G401 (cell line): ENCODE results near the gene SORCS1. TPM values are rescaled to one million over a fixed set of nuclear protein-coding genes. Genes with fewer than 3 reads are reported as not detected.
"Not testable (repeated sequence)": the region's sequence is repeated elsewhere in the genome, so short reads cannot be mapped to it uniquely, and the experiment has no call there.

ENCODE experiments used
- DNase-seq: peaks from one replicate; pipeline ENCODE4 v3.0.0-alpha.2; 2015; ENCODE audit warnings: low spot score
- in situ Hi-C: cut with HindIII; loops from 2 replicates; pipeline ENCODE4 v1.10.0; 2016; ENCODE audit warnings: low sequenced_read_pairs, mixed read lengths
- total RNA-seq: library from RNA; depleted of rRNA; stranded (reverse); fragments of >200 nt; shearing (Covaris generic); gene quantifications from 2 replicates; pipeline ENCODE4 v1.2.3, GENCODE V29; 2014

The SORCS1 gene
- total RNA-seq, 1 experiment from 2014 or later = not detected

DNA sequence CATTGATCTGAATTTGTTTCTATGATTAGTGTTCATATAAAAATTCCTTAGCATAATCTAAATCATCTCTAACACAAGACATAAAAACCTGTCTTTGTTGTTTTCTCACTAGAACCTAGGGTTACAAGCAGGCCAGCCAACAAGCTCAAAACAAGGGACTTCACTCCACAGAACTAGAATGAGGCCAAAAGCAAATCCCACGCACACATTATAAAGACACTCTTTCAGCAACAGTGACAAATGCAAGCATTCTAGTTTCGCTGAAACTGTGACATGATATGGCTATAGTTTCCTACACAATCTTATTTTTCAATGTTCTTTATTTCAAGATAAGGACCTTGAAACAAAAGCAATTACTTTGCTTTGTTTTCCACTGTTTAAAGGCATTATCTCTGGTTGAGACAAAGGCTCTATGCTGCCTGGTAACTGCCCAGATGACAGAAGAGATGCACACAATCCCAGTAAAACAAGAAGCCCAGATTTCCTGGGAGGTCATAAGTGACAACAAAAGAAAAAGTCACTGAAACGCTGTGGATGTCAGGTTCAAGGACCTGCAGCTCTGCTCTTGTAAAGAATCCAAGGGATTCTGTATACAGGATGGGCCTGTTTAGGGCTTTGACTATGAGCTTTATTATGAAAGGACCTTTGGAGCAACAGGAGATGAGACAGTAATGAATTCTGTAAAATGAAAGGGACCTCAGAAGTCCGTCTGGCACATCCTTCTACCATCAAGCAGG, 105.3 kb downstream of the SORCS1 start:
- no peak for DNase-seq
- in situ Hi-C loops = no loop called here

DNA sequence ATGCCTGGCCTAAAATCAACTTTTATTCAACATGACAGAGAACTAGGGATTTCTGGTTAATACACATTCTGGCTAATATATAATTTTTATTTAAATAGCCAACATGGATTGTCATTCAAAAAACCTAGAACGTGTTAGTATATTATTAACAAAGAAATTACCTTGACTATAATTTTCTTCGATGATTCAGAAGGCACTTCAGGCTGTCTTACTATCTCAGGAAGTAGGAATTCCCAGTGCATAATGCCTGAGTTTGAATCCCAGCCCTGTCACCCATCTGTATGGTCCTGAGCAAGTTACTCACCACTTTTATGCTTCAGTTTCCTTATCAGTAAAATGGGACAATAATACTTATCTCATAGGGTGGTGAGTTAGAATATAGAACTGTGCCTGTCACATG, 106.2 kb downstream of the SORCS1 start:
- in situ Hi-C loops = no loop called here

DNA sequence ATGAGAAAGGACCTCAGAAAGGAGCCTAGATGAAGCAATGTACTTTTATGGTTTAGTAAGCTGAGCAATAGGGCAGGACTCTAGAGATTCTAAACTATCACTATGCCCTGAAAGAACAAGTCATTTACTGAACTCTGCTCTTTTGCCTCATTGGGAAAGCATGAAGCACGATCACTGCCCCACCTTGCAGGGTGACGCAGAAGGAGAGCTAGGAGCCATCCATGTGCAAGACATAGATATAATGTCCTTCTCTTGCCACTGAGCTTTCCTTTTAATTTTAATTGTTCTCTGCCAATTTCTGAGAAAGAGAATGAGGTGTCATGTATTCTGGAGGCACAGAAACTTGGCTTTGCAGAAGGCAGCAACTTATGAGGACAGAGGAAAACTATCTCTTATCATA, 108.3 kb downstream of the SORCS1 start:
- in situ Hi-C loops = no loop called here

More for the DNA sequence above, 106.2 kb downstream of the SORCS1 start:
- DNase-seq = no peak

DNA sequence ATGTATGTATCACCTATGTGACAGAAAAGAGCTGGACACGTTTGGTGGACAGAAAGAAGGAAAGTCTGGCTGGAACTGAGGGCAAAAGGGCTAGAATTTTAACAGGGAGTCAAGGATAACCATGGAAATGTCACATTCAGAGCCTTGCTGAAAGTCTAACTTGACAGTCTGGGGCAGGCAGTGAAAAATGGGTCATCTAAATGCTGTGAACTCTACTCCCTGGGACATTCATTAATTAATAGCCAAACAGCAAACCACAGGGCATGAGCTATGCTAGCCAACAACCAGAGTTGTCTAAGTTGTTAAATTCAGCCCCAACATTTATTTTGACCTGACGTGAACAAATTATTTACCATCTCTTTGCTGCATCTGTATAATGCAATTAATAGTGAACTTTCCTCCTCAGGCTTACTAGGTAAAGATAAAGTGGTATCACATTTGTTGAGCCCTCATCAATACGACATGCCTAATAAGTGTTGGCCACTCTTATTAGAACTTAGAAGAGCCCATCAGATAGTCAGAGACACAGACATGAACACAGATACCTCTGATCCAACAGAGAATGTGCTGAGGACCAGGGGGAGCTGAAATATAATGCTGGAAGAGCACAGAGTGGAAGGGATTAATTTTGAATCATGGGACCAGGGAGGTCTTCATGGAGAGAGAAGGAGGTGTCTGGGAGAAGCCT, 109.9 kb downstream of the SORCS1 start:
- DNase-seq = no peak
- in situ Hi-C loops = no loop called here

More for the DNA sequence above, 108.3 kb downstream of the SORCS1 start:
- DNase-seq = no peak

DNA sequence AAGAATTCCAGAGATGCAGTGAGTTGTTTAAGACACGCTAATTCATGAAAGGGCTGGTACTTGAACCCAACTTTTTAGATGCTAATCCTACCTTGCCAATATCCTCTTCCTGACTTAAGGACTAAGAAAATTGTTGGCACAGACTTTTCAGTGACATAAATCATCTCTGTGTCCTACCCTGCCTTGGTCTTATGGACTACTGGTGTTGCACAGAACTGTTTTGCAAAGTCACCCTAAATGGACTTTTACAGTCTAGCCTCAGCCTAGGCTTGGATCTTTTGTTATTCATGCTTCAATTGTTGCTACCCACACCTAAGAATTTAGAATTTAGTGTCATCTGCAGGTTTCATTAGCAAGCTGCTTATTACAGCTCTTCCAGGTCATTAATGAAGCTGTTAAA, 112.7 kb downstream of the SORCS1 start:
- no peak for DNase-seq
- in situ Hi-C loops = no loop called here

DNA sequence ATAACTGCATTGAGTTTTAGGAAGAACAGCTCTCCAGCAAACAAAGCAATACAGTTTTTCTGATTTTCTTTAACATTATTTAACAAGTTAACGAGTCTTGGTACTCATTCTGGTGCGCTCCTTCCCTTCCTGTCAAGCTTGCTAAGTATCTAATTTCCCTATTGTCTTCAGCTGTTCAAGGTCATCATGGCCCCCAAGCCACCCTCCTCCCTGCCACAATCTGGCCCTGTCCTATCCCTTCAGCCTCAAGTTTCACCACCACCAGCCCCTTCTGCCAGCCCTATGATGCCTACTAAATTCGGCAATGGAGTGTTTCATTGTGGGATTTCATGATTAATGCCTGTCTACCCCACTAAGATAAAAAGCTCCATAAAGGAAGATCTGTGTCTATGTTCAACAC, 121.0 kb downstream of the SORCS1 start:
- in situ Hi-C loops = no loop called here
- no peak for DNase-seq

DNA sequence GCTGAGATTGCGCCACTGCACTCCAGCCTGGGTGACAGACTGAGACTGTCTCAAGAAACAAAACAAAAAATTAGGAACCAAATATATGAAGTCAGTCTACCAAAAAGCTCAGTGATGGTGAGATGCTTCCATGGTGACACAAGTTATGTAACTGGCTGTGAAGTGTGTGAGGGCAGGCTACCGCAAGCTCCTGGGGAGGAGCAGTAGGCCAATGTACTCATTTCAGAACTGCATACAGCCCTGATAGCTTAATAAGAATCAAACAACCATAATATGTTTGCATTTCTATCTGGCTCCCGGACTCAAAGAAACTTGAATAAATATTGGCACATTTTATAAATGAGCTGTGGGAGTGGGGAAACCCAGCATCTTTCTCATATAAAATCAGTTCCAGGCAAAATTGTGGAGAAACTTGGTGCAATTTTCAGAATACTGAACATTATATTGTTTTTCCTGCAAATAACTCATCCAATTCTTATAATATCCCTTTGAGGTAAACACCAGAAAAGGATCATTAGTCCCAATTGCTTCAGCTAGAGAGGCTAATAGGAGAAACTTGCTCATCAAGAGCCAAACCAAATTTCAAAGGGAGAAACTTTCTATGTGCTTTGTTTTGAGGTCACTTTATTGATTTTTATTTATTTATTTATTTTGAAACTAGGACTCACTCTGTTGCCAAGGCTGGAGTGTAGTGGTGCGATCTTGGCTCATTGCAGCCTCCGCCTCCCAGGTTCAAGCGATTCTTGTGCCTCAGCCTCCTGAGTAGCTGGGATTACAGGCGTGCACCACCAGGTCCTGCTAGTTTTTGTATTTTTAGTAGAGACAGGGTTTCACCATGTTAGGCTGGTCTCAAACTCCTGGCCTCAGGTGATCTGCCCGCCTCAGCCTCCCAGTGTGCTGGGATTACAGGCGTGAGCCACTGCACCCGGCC, 127.0 kb downstream of the SORCS1 start:
- in situ Hi-C loops = no loop called here
- no peak for DNase-seq

DNA sequence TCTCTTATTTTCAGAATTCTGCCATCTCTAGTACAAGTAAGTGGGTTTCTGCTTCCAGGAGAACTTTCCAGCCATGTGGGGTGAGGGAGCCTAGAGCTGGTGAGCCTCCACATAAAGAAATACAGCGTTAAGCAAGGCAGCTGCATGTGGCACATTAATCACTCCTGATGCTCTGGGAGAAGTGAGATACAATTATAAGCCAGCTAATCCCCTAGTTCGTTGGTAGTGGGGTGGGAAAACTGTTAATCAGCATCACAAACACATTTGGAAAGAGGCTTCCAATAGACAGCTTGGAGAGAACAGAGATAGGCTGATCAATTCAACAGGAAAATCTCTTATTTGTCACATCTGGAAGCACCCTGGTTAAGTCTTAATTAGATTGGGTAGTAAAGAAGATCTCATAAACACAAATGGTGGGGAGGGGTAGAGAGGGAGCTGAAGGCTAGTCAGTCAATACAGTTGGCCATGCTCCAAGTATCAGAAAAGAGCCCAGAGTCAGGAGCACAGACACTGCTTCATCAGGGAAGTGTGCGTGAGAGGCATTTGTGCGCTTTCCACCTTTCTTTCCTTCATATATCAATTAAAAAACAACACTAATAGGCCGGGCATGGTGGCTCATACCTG, 130.6 kb downstream of the SORCS1 start:
- DNase-seq = no peak
- in situ Hi-C loops = no loop called here

DNA sequence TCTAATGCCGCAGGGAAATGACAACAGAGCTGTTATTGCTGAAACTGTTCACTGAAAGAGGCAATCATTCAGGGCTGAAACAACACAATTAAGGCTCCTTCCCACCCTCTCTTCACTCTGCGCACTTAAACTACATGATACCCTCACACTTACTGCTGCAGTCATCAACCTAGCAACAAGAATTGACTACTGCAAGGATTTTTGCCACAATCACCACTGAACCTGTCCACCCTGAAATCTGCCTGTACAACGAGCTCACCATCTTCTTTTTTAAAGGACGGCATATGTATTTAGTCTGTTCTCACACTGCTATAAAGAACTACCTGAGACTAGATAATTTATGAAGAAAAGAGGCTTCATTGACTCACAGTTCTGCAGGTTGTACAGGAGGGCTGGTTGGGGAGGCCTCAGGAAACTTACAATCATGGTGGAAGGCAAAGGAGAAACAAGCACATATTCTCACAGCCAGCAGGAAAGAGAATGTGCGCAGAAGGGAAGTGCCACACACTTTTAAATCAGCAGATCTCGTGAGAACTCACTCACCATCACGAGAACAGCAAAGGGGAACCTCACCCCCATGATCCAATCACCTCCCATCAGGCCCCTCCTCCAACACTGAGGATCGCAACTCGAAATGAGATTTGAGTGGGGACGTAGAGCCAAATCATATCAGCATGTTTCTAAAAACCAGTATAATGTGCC, 131.7 kb downstream of the SORCS1 start:
- DNase-seq = no peak
- in situ Hi-C loops = no loop called here

DNA sequence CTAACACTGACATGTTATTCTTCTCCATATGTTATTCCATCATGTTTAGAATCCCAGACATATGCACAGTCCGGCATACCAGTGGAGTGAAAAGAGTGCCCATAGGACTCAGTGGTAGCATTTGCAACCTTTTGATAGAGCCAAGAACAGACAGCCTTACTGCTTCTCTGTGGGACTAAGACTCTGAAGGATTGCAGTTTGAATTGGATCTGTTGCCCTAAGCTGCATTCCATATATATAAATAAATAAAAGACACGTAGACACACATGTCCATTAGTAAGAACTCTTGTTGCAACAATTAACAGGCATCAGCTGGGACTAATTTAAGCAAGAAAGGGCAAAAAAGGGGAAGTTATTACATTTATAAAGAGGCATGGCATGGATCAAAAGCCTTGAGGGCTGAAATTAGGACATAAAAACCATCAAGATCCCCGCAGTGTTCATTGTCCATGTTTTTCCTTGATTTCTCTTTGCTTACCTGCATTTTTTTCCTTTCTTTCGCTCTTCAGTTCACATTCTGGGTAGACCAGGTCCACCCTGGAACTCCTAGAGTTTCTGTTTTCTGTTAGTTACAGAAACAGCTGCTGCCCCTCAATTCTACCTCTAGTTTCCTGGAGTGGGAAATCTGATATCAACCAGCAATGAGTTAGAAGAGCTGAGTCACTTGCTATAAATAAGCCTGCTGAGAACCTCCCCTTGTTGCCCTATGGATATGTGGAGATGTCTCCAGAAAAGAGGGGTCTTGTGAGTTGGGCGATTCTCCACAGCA, 132.4 kb downstream of the SORCS1 start:
- DNase-seq = no peak

DNA sequence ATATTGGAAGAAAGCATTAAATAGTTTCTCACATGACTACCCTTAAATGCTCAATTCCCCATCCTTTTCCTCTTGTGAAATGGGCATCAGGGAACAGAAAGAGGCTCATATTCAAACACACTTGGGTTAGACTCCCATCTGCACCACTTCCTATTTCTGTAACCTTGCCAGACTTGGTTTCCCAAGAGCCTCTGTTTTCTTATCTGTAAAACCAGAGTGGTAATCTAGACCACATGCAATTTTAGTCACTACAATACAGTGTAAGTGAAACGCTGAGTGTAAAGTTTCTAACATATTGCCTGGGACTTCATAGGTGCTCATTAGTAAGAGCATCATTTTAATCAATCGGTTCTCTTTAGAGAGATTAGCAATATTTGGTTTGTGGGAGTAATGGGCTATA, 136.3 kb downstream of the SORCS1 start:
- DNase-seq = no peak
- in situ Hi-C loops = no loop called here

More for the DNA sequence above, 132.4 kb downstream of the SORCS1 start:
- in situ Hi-C loops = no loop called here

DNA sequence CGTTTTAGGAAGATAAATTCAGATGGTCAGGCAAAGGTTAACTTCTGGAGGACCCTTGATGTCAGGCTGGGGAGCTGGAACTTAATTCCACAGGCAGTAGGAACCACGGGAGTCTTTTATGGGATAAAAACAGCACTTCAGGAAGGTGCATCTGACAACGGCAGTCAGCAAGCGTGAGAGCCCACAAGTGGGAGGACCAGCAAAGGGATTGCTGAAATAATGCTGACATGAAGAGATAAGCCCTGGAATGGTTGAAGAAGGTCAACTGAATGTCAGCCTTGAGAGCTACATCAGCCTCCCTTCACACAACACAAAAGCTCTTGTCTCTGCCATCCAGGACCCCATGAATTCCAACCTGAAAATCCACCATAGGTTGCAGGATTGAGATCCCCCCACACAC, 138.8 kb downstream of the SORCS1 start:
- DNase-seq = no peak
- in situ Hi-C loops = no loop called here

DNA sequence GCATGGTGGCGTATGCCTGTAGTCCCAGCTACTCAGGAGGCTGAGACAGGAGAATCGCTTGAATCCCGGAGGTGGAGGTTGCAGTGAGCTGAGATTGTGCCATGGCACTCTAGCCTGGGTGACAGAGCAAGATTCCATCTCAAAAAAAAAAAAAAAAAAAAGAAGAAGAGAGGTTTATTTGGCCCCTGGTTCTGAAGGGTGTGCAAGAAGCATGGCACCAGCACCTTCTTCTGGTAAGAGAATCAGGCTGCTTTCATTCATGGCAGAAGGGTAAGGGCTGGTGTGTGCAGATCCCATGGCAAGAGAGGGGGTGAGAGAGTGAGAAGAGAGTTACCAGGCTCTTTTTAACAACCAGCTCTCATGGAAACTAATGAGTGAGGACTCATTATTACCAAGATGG, 140.5 kb downstream of the SORCS1 start:
- in situ Hi-C loops, DNase-seq: not testable (repeated sequence)

DNA sequence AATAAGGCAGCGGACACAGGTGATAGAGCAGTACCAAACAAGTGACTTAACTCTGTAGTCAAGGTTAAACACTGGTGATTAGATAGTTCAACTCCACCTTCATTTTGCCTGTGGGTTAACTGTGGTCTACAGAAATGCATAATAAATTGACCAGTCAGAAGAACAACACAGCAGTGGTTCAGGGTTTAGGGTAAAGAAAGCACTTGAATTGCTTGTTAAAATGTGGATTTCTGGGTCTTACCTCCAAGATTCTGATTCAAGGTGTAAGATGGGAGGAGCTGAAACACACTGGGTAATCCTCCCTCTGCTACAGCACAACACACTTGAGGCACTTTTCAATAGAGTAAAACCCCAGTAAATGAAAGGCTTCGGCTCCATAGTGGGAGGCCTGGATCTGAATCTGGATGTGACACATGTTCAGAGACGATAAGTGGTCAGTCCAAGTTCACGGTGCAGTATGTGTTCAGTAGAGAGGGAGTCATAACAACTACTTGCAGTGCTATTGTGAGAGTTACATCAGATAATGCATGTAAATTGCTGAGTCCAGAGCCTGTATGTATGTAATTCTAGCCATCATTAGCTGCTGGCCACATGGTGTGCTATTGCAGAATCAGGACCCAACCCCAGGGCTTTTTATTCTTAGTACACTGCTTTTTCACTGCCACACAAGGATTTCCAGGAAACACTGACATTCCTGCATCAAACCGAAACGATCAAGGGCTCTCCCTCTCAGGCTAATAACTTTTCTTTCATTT, 141.7 kb downstream of the SORCS1 start:
- no peak for DNase-seq
- in situ Hi-C loops = no loop called here

DNA sequence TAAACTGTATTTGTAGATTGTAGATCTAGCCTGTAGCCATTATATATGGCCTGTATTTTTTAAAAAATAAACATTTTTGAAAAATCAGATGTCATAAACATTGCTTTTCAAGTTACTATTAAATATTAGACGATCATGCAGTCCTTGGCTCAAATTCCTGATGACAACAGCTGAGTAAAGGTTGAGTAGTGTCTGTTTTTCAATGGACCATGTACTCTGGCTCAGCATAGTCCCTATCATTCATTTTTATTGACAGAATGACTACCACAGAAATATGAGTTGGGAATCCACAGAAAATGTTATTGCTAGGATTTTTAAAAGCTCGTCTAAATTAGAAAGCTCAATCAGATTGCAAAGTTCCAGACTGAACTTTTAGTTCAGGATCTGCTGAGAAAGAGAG, 145.4 kb downstream of the SORCS1 start:
- DNase-seq = no peak
- in situ Hi-C loops = no loop called here

DNA sequence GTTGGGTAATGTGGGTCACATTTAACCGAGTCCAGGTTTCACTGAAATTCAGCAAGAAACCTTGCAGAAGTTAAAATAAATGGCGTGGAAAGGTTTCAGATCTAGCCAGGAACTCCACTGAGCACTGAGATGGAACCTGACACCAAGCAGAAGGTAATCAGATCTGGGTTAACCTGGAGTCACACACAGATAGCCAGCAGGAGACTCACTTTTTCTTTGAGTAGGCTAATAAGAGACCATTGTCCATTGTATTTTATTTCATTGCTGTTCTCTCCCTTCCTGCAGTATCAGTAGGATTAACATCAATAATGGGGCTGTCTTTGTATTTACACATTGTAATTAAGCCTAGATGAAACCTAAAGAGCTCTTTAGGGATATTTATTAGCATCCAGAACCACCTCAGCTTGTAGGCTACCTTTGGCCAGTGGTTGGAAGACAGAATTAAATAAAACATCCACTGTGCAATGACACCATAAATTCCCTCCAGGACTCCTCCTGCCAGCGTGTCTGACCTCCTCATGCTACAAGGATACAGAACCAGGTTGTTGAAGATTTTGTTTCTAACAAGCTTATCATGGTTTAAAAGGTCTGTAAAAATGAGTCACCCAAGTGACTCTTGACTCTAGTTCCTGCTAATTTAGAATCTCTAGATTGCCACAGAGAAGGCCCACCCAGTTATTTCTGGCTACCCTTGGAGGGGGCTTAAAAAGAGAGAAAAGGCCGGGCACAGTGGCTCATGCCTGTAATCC, 151.1 kb downstream of the SORCS1 start:
- in situ Hi-C loops = no loop called here
- DNase-seq = no peak

DNA sequence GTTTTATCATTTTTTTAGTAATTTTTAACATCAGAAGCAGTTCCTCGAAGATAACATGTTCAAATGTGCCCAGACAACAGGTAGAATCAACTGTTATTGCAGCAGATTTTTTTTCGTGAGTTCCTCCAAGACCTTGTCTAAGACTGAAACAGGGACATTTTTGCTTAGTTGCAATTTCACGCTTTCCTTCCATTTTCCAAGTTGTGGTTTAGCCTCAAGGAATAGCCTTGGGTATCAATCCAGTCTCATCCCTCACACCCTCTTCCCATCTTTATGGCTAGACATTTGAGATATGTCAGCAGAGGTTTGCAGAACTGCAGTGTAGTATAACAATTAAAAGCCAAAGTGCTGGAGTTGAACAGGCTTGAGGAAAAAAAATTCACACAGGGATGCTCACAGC, 152.5 kb downstream of the SORCS1 start:
- DNase-seq = no peak
- in situ Hi-C loops = no loop called here
